HG03520 (cell line): Measurements from ENCODE around the gene B3GNT4.
"Not testable (repeated sequence)": the region's sequence is repeated elsewhere in the genome, so short reads cannot be mapped to it uniquely, and the experiment has no call there.

Experiments used
- ATAC-seq: cut with Tn5 transposase; IDR thresholded peaks from one replicate; pipeline ENCODE4 v1.9.1; 2021; ENCODE audit warnings: mild to moderate bottlenecking, moderate library complexity; ENCODE audit not compliant: unreplicated experiment

Gene B3GNT4

GRCh38 chr12:122208073-122208820 is 4.7 kb downstream of the B3GNT4 start:
- no peak for ATAC-seq

- ATAC-seq: no peak
Observed at GRCh38 chr12:122215771-122216170, 12.3 kb downstream of the B3GNT4 start.

- ATAC-seq: no peak
Observed at GRCh38 chr12:122216445-122216844, 12.9 kb downstream of the B3GNT4 start.

DNA sequence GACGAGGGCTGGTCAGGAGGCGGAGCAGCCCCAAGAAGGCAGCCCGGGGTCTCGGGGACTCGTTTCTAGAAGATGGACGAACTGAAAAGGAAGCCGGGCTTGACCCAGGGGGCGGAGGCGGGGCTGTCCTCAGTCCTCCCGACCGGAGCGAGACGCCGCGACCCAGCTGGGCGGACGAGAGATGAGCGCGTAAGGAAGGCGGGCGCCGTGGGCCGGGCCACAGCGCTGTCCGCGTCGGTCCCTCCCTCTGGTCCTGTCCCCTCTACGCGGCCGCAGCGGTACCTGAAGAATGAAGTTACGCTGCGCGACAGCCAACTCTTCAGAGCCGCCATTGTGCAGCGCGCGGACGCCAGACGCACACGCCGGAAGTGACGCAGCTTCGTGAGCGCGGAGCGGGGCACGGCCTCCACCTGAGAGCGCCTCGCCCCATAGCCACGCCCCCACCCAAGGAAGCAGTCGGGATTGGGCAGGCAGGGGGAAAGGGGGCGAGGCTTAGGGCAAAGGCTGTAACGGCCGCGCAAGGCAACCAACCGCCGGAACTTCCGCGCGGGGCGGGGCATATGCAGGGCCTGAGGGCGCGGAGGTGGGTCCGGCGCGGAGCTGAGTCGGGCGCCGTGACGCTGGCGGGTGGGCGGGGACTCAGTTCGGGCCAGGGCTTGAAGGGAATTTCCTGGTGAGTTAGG is 22.3 kb downstream of the B3GNT4 start, which contains the start of gene DIABLO:
Gene DIABLO (minus strand): TSS at position 370 of the 683 bp plus-strand sequence. CDS start 38 bp downstream, at position 332.
- peak; percentile 85 for ATAC-seq

DNA sequence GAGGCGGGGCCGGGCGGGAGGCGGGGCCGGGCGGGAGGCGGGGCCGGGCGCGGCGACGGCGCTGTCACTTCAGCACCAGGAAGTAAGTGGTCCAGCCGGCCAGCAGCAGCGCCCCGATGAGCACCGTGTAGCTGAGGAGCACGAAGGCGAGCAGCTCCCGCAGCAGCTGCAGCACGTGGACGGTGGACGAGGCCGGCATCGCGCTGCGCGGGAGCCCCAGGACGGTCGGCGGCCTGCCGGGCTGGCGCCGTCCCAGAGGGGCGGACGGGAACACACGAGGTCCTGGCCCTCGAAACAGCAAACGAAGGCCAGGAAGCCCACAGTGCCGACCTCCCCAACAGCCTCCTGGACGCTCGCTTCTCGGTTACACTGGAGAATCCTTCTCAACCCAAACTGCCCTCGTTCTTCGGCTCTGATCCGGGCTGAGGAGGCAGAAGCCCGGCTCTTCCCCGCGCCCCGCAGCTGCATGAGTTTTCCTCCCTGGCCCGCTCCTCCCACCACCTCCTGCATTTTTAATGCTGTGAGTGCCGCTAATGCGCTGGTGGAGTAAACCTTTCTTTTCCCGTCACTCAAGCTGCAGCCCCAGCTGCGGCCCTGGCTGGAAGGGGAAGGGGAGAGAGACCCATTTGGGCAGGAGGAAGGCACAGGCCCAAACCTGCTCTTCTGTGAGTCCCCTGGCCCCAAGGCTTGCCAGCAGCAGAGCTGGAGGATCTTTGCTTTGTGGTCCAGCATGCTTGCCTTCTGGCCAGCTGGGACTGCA is 23.0 kb downstream of the B3GNT4 start:
- ATAC-seq: no peak

DNA sequence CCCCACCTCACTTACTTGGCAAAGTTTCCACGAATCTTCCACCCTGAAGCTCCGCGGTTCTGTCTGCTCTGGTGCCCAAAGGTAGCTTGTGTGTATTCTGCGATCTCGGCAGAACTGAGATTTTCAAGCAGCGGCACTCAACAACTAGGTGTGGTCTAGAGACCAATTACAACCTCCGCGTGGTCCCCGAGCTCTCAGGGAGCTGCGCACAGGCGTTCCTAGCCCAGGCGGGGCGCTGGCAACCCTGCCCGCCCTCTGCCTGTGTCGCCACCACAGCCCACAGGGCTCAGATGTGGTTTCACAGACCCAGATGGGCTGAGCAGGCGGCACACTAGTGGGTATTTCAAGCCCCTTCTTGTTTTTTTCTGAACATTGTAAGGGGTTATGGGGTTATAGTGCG is 23.8 kb downstream of the B3GNT4 start:
- ATAC-seq: no peak

DNA sequence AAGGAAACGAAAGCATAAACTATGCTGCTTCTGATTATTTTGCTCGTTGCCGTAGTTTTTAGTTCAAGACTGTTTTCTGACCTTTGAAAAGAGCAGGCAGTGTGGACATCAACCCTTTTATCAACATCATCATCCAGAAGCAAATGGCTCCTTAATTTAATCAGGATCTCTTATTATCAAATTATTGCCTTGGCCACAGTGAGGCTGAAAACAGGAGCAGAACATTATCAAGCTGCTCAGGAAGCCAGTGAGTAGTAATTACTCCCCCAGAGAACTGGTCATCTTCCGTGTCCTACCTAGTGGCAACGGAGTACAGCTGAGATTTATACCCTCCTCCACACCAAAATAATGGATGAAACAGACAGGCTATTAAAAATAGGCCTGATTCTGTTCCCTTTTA is 24.6 kb downstream of the B3GNT4 start:
- no peak for ATAC-seq

GRCh38 chr12:122230798-122231197 is 27.3 kb downstream of the B3GNT4 start:
- no peak for ATAC-seq

- ATAC-seq: no peak
Observed at GRCh38 chr12:122232691-122233090, 29.2 kb downstream of the B3GNT4 start.

- ATAC-seq: no peak
Observed at GRCh38 chr12:122235741-122236140, 32.2 kb downstream of the B3GNT4 start.

- no peak for ATAC-seq
Observed at GRCh38 chr12:122238861-122239260, 35.4 kb downstream of the B3GNT4 start.

DNA sequence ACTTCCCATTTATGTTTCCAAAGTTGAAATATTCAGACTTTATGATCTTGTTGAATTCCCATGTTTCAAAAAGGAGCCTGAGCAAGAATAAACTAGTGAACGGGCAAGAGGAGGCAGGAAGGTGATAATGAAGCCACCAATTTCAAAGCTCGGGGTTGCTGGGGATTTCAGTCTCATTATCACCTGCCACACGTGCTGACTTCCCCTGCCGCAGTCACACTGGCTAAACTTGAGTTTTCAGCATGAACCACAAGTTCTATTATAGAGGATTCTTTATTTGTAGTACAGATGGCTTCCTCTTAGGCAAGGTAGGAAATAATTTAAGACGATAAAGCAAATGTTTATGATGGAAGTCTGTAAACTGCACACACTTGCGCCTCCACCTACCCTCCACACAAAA is 40.5 kb downstream of the B3GNT4 start:
- no peak for ATAC-seq

DNA sequence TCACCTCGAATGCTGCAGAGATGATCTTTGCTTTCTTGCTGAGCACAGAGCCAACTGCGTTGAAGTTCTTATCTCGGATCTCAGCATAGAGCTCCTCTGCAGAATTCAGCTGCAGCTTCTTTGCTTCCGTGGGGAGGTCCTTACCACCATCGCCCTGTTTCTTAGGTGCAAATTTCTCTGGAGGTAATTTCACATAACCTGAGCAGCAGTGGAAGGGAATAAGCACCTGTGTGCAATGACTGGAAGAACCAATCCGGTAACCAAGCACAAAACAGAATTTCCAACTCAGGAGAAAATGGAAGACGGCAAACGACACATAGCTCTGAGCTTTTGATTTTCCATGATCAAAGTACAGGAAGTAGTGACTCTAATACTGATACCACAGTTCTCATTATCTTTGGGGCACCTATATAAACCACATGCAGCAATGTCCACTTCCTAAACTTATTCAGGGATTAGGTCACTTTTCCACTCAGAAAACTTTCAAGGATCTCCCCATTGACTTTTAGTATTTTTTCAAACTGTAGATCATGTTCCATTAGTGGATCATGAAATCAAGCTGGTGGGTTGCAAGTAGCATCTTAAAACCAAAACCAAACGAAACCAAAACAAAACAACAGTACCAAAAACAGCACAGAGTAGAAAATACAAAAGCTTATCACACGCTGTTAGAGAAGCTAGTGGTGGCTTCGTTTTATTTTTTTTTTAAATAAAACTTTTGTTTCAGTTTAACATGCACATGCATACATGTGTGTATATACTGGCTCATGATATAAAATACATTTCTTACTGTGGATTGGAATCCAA is 41.3 kb downstream of the B3GNT4 start:
- no peak for ATAC-seq

DNA sequence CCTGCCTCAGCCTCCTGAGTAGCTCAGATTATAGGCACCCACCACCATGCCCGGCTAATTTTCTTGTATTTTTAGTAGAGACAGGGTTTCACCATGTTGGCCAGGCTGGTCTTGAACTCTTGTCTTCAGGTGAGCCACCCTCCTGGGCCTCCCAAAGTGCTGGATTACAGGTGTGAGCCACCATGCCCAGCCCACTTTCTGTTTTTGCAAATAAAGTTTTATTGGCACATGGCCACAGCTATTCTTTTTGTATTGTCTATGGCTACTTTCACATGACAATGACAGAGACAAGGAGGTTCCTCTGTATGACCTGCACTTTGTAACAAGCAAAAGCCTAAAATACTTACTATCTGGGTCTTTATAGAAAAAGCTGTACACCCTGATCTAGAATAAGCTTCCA is 42.0 kb downstream of the B3GNT4 start:
- ATAC-seq: no peak

DNA sequence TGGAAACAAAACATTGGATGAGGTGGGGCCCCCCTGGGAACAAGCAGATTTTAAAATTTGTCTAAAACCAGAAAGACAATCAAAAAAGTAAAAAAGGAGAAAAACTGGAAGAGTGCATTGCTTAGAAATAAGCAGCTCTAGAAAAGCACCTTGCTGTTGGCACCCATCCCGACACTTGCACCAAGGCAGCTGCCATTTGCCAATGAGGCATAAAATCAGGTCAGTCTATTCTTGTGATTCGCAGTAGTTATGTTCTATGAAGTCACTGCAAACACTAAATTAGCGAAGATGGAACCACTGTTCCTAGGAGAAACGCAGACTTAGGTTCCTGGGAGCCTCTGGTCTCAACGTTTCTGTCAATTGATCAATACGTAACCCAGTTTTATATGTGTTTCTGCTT is 46.5 kb downstream of the B3GNT4 start:
- ATAC-seq: no peak

DNA sequence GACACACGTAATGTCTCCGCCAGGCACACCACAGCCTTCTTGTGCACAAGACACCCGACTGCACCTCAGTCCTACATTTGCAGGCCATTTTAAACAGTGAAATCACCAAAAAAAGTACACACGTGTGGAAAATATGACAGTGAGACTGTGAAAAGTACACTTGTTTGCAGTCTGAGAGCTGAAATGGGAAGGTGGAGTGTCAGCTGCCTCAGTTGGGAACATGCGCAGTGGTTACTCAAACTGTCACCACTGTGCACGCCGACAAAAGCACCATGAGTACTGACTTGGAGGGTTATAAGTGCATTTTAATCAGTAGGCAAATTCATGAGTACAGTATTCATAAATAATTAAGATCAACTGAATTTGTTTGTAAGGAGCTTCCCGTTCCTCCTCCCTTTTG is 47.0 kb downstream of the B3GNT4 start:
- ATAC-seq: no peak

- ATAC-seq: not testable (repeated sequence)
Observed at GRCh38 chr12:122258462-122258861, 55.0 kb downstream of the B3GNT4 start.
